IMR-90 (cell line): ENCODE data around the gene CUX1. TPM values are rescaled to one million over a fixed set of nuclear protein-coding genes. Genes with fewer than 3 reads are reported as not detected.
A peak's percentile ranks its signal among the peaks of the same experiment; 100 is the strongest.

ENCODE experiments used
- ATAC-seq: fragments of 200-7000 bp; cut with Tn5 transposase; 2 replicates; pipeline ENCODE4 v1.9.1; 2020; ENCODE audit warnings: low read depth, mild to moderate bottlenecking, moderate library complexity
- BruUV-seq: library from RNA; stranded (reverse); fragments of 400-500 nt; replicated peaks from 2 replicates; lab custom pipeline; 2021; lab: Mats Ljungman, UMichigan
- CTCF ChIA-PET: fragments of 300-600 bp; formaldehyde crosslinking; extraction: SDS; loops from one replicate; lab custom pipeline; 2021; ENCODE audit warnings: antibody characterized with exemption; lab: Yijun Ruan, JAX
- POLR2A ChIA-PET: fragments of 300-600 bp; sonication (Branson Sonifier 250); formaldehyde crosslinking; loops from one replicate; lab custom pipeline; 2022; ENCODE audit warnings: antibody characterized with exemption; ENCODE audit not compliant: unreplicated experiment; lab: Charles Lee
- DNase-seq: peaks from one replicate; pipeline ENCODE4 v3.0.0; 2013
- H2AFZ ChIP-seq: replicated peaks from 2 replicates; pipeline ENCODE3; 2013; ENCODE audit warnings: low read length, mild to moderate bottlenecking; ENCODE audit not compliant: poor library complexity
- H2AK5ac ChIP-seq: 2 replicates; pipeline ENCODE4 v1.6.1; 2013; ENCODE audit warnings: low read depth, low read length, inconsistent platforms
- H2AK9ac ChIP-seq: replicated peaks from 2 replicates; pipeline ENCODE3; 2013; ENCODE audit warnings: mild to moderate bottlenecking, low read depth, low read length, moderate library complexity; ENCODE audit not compliant: poor library complexity
- H2BK120ac ChIP-seq: 2 replicates; pipeline ENCODE4 v1.6.1; 2013; ENCODE audit warnings: low read depth, low read length, inconsistent platforms
- H2BK15ac ChIP-seq: 3 replicates; pipeline ENCODE4 v1.6.1; 2013; ENCODE audit warnings: low read depth, low read length, inconsistent platforms
- H2BK20ac ChIP-seq: 2 replicates; pipeline ENCODE4 v1.6.1; 2013; ENCODE audit warnings: low read depth, mild to moderate bottlenecking, inconsistent platforms, low read length, moderate library complexity
- H2BK5ac ChIP-seq: 2 replicates; pipeline ENCODE4 v1.6.1; 2013; ENCODE audit warnings: mild to moderate bottlenecking, low read depth, low read length, inconsistent platforms; ENCODE audit not compliant: poor library complexity, severe bottlenecking
- H3K14ac ChIP-seq: replicated peaks from 2 replicates; pipeline ENCODE4 v1.6.1; 2013; ENCODE audit warnings: low read depth, low read length, inconsistent platforms
- H3K18ac ChIP-seq: 2 replicates; pipeline ENCODE4 v1.6.1; 2013; ENCODE audit warnings: low read depth, low read length, control low read depth
- H3K23ac ChIP-seq: 2 replicates; pipeline ENCODE4 v1.6.1; 2013; ENCODE audit warnings: low read depth, low read length, inconsistent platforms
- H3K27ac ChIP-seq: 2 replicates; pipeline ENCODE4 v1.5.1; 2013; ENCODE audit warnings: mild to moderate bottlenecking, control low read depth, low read length; ENCODE audit not compliant: insufficient read depth
- H3K27me3 ChIP-seq: 2 replicates; pipeline ENCODE4 v1.6.1; 2013; ENCODE audit warnings: low read length; ENCODE audit not compliant: control insufficient read depth, insufficient read depth
- H3K36me3 ChIP-seq: 2 replicates; pipeline ENCODE4 v1.6.1; 2013; ENCODE audit warnings: low read length, mixed read lengths; ENCODE audit not compliant: control insufficient read depth, insufficient read depth
- H3K4ac ChIP-seq: 2 replicates; pipeline ENCODE4 v1.6.1; 2013; ENCODE audit warnings: low read depth, low read length, inconsistent platforms
- H3K4me1 ChIP-seq: 2 replicates; pipeline ENCODE4 v1.6.1; 2013; ENCODE audit warnings: low read length, mixed read lengths; ENCODE audit not compliant: control insufficient read depth, insufficient read depth
- H3K4me2 ChIP-seq: 2 replicates; pipeline ENCODE4 v1.6.1; 2013; ENCODE audit warnings: low read depth, mild to moderate bottlenecking, control low read depth, low read length, moderate library complexity
- H3K4me3 ChIP-seq: 2 replicates; pipeline ENCODE4 v1.5.1; 2013; ENCODE audit warnings: low read depth, mild to moderate bottlenecking, control low read depth, low read length, moderate library complexity; ENCODE audit not compliant: insufficient read depth
- H3K56ac ChIP-seq: 2 replicates; pipeline ENCODE4 v1.6.1; 2013; ENCODE audit warnings: low read length, inconsistent platforms; ENCODE audit not compliant: insufficient read depth; ENCODE audit errors: extremely low read depth
- H3K79me1 ChIP-seq, 2 experiments: 2 replicates each; pipeline ENCODE4 v1.6.1; 2013; ENCODE audit warnings: low read length in 2 of 2, inconsistent platforms in 1 of 2, low read depth in 1 of 2
- H3K9ac ChIP-seq: 2 replicates; pipeline ENCODE4 v1.6.1; 2013; ENCODE audit warnings: low read depth, low read length, control low read depth
- H3K9me1 ChIP-seq: 2 replicates; pipeline ENCODE4 v1.6.1; 2013; ENCODE audit warnings: low read length, inconsistent platforms; ENCODE audit not compliant: insufficient read depth
- H3K9me3 ChIP-seq: 2 replicates; pipeline ENCODE4 v1.6.1; 2013; ENCODE audit warnings: low read length; ENCODE audit not compliant: control insufficient read depth, insufficient read depth
- H4K20me1 ChIP-seq: 2 replicates; pipeline ENCODE4 v1.6.1; 2013; ENCODE audit warnings: low read length, inconsistent platforms; ENCODE audit not compliant: insufficient read depth
- H4K5ac ChIP-seq: 2 replicates; pipeline ENCODE4 v1.6.1; 2013; ENCODE audit warnings: mild to moderate bottlenecking, low read depth, low read length, control low read depth
- H4K8ac ChIP-seq, 2 experiments: 2 replicates each; pipeline ENCODE4 v1.6.1; 2013; ENCODE audit warnings: low read depth in 2 of 2, low read length in 2 of 2, control low read depth in 1 of 2, inconsistent platforms in 1 of 2
- H4K91ac ChIP-seq: 2 replicates; pipeline ENCODE4 v1.6.1; 2013; ENCODE audit warnings: low read depth, low read length, inconsistent platforms; ENCODE audit not compliant: insufficient read depth
- BHLHE40 ChIP-seq: fragments of 150-350 bp; IDR thresholded peaks from 2 replicates; pipeline ENCODE4 v1.6.1; 2016; ENCODE audit warnings: mild to moderate bottlenecking, low read depth, low read length
- CEBPB ChIP-seq: IDR thresholded peaks from 2 replicates; pipeline ENCODE4 v1.6.1; 2012; ENCODE audit warnings: low read depth, low read length, improper control_type of control experiment
- FOS ChIP-seq: fragments of 150-350 bp; IDR thresholded peaks from 2 replicates; pipeline ENCODE4 v1.6.1; 2016; ENCODE audit warnings: low read depth, low read length
- MAFK ChIP-seq: IDR thresholded peaks from 2 replicates; pipeline ENCODE4 v1.6.1; 2012; ENCODE audit warnings: low read depth, low read length, improper control_type of control experiment
- MAZ ChIP-seq: IDR thresholded peaks from 2 replicates; pipeline ENCODE4 v1.6.1; 2012; ENCODE audit warnings: low read depth, mild to moderate bottlenecking, low read length, improper control_type of control experiment, moderate library complexity, borderline replicate concordance
- MXI1 ChIP-seq: IDR thresholded peaks from 2 replicates; pipeline ENCODE4 v1.6.1; 2012; ENCODE audit warnings: low read depth, mild to moderate bottlenecking, low read length, moderate library complexity, borderline replicate concordance
- NFE2L2 ChIP-seq: fragments of 150-350 bp; IDR thresholded peaks from 2 replicates; pipeline ENCODE4 v1.6.1; 2016; ENCODE audit warnings: low read depth, mild to moderate bottlenecking, low read length
- RAD21 ChIP-seq: IDR thresholded peaks from 2 replicates; pipeline ENCODE4 v1.6.1; 2012; ENCODE audit warnings: low read length, improper control_type of control experiment
- RCOR1 ChIP-seq: IDR thresholded peaks from 2 replicates; pipeline ENCODE4 v1.6.1; 2012; ENCODE audit warnings: mild to moderate bottlenecking, low read length, improper control_type of control experiment; ENCODE audit not compliant: insufficient replicate concordance
- RFX5 ChIP-seq: IDR thresholded peaks from 2 replicates; pipeline ENCODE4 v1.8.0; 2012; ENCODE audit warnings: low read depth, mild to moderate bottlenecking, low read length, moderate library complexity
- SMC3 ChIP-seq: fragments of 150-350 bp; IDR thresholded peaks from 2 replicates; pipeline ENCODE4 v1.6.1; 2016; ENCODE audit warnings: low read depth, mild to moderate bottlenecking, antibody characterized with exemption, low read length, moderate library complexity
- WGBS, 2 experiments: methylation state at CpG; one replicate each; pipeline versions ENCODE4 v1.1.5 to v1.1.7; 2013; ENCODE audit warnings: missing lambda C conversion rate in 2 of 2; ENCODE audit not compliant: insufficient read length in 1 of 2; ENCODE audit errors: extremely low coverage in 2 of 2; 5-methylcytosine and 5-hydroxymethylcytosine counted together
- dilution Hi-C: fragments of 300-500 bp; cut with HindIII; formaldehyde crosslinking; loops from one replicate; pipeline ENCODE4 v1.14.3; 2018; ENCODE audit warnings: low sequenced_read_pairs; ENCODE audit not compliant: unreplicated experiment
- in situ Hi-C: fragments of 300-500 bp; cut with MboI; formaldehyde crosslinking; loops from 3 replicates; pipeline ENCODE4 v1.14.3; 2019; ENCODE audit warnings: low sequenced_read_pairs, inconsistent platforms, mixed read lengths
- intact Hi-C: fragments of 100-400 bp; cut with micrococcal nuclease; formaldehyde crosslinking; loops from 2 replicates; pipeline ENCODE4 v1.10.0; 2022
- polyA plus RNA-seq, 3 experiments: library from polyadenylated mRNA; depleted of rRNA; stranded (reverse); fragments of >200 nt; gene quantifications; 2 replicates each; pipeline ENCODE4 v1.2.3, GENCODE V29; 2012; ENCODE audit warnings: low replicate concordance in 1 of 3
- total RNA-seq: library from RNA; depleted of rRNA; stranded (reverse); fragments of >200 nt; gene quantifications from 2 replicates; pipeline ENCODE4 v1.2.3, GENCODE V29; 2012
- TF ChIP-seq, protein P1 (sequence below): fragments of 150-350 bp; IDR thresholded peaks from 2 replicates; pipeline ENCODE4 v1.6.1; 2017; ENCODE audit warnings: mild to moderate bottlenecking, antibody characterized with exemption, low read length, low read depth
- TF ChIP-seq, protein P2 (sequence below): fragments of 150-350 bp; IDR thresholded peaks from 2 replicates; pipeline ENCODE4 v1.6.1; 2016; ENCODE audit warnings: low read depth, mild to moderate bottlenecking, low read length, moderate library complexity, borderline replicate concordance

Gene CUX1
- total and polyA plus RNA-seq, 2 of the 4 experiments (the other 2 are of a cell fraction): 19.7 to 46.4 TPM

DNA sequence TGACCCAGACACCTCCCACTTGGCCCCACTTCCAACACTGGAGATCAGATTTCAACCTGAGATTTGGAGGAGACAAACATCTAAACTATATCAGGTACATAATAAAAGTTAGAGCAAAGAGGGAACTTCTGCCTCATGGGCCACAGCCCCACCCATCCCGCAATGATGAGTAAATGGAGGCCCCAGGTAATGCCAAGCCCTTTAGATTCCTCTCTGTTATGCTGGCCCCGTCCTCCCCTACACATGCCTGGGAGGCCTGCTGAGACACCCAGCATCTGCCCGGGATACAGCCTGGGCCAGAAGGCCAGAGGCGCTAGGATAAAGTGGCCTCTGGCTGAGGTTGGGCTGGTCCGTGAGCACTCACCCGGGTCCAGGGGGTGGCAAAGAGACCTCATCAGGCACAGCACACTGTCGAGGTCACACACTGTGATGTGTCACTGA, 283.7 kb downstream of the CUX1 start:
- Histone ChIP-seq H3K4ac (no peak overlapping the region), H2BK120ac (no peak overlapping the region), H4K5ac (no peak overlapping the region), H3K18ac (no peak overlapping the region), H3K4me1 (no peaks in the 10 kb centered on the region), H3K4me2 (no peak overlapping the region), H2BK20ac (no peak overlapping the region), H2AK9ac (peak overlapping the region; percentile 31), H3K27me3 (no peaks in the 10 kb centered on the region), H3K4me3 (no peak overlapping the region), H3K36me3 (peaks cover 29% of the 10 kb centered on the region), H2BK5ac (no peak overlapping the region), H2AFZ (peak overlapping the region; percentile 32), H3K9me3 (no peaks in the 10 kb centered on the region), H3K23ac (no peak overlapping the region), H4K20me1 (no peaks in the 10 kb centered on the region; the same call in 1 of the 2 replicates), H4K8ac (no peak overlapping the region), H3K56ac (no peak overlapping the region), H3K9ac (no peak overlapping the region), H3K27ac (no peak overlapping the region), H3K9me1 (0 out of 2 replicates have a peak, but pooled peaks cover 11% of the 10 kb centered on the region), H4K91ac (no peak overlapping the region), H3K14ac (no peak overlapping the region), H2AK5ac (no peak overlapping the region), H2BK15ac (no peak overlapping the region), H3K79me1 (peaks cover 5 to 7% of the 10 kb centered on the region in 2 experiments; a peak in 3 of 4 replicates)
- ATAC-seq (no peak), DNase-seq (no peak)
- CTCF ChIA-PET: no interaction called here
- dilution Hi-C loops (no loop called here), intact Hi-C loops (no loop called here), in situ Hi-C loops (no loop called here)
- no TSS peak for BruUV-seq
- WGBS, 2 experiments: 91% methylated on average over 1 of the region's 7 CpGs; no CpG with 5 or more reads in 1 of the 2 experiments
- POLR2A ChIA-PET: no interaction called here
- TF ChIP-seq, protein P1, sequence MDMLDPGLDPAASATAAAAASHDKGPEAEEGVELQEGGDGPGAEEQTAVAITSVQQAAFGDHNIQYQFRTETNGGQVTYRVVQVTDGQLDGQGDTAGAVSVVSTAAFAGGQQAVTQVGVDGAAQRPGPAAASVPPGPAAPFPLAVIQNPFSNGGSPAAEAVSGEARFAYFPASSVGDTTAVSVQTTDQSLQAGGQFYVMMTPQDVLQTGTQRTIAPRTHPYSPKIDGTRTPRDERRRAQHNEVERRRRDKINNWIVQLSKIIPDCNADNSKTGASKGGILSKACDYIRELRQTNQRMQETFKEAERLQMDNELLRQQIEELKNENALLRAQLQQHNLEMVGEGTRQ: no peak
- TF ChIP-seq CEBPB (no peak), RAD21 (no peak), RFX5 (no peak), MXI1 (no peak), SMC3 (no peak), FOS (no peak), BHLHE40 (no peak), MAFK (no peak), MAZ (no peak), NFE2L2 (no peak), RCOR1 (no peak)
- TF ChIP-seq, protein P2, sequence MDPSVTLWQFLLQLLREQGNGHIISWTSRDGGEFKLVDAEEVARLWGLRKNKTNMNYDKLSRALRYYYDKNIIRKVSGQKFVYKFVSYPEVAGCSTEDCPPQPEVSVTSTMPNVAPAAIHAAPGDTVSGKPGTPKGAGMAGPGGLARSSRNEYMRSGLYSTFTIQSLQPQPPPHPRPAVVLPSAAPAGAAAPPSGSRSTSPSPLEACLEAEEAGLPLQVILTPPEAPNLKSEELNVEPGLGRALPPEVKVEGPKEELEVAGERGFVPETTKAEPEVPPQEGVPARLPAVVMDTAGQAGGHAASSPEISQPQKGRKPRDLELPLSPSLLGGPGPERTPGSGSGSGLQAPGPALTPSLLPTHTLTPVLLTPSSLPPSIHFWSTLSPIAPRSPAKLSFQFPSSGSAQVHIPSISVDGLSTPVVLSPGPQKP: no peak
